HepG2 (cell line): ENCODE measurements around the gene SLC25A25. TPM values are rescaled to one million over a fixed set of nuclear protein-coding genes. Genes with fewer than 3 reads are reported as not detected.

Experiments
- ATF6 ChIP-seq: sonication (generic); formaldehyde crosslinking; conservative IDR thresholded peaks from 2 replicates; pipeline ENCODE4 v1.4.0; 2020; ENCODE audit warnings: missing genetic modification reagents
- CBX1 ChIP-seq: IDR thresholded peaks from one replicate; pipeline ENCODE4 v1.6.1; 2016; ENCODE audit warnings: antibody characterized with exemption, low read depth
- EED ChIP-seq: sonication (generic); formaldehyde crosslinking; IDR thresholded peaks from 2 replicates; pipeline ENCODE4 v1.5.0; 2020; ENCODE audit warnings: mild to moderate bottlenecking, missing genetic modification reagents
- FOXJ3 ChIP-seq: sonication (generic); formaldehyde crosslinking; IDR thresholded peaks from 2 replicates; pipeline ENCODE4 v1.4.0; 2020; ENCODE audit warnings: missing genetic modification reagents, mild to moderate bottlenecking, borderline replicate concordance
- GMEB1 ChIP-seq: sonication (generic); formaldehyde crosslinking; IDR thresholded peaks from 2 replicates; pipeline ENCODE4 v1.5.1; 2020; ENCODE audit warnings: missing genetic modification reagents, mild to moderate bottlenecking, borderline replicate concordance
- KDM4B ChIP-seq: sonication (generic); formaldehyde crosslinking; IDR thresholded peaks from 2 replicates; pipeline ENCODE4 v1.4.0; 2020; ENCODE audit warnings: missing genetic modification reagents
- KLF15 ChIP-seq: sonication (generic); formaldehyde crosslinking; IDR thresholded peaks from 2 replicates; pipeline ENCODE4 v1.8.1; 2023; ENCODE audit warnings: borderline replicate concordance, mild to moderate bottlenecking, inconsistent platforms, missing genetic modification reagents, mixed read lengths
- MNT ChIP-seq: fragments of 450-650 bp; IDR thresholded peaks from 2 replicates; pipeline ENCODE4 v1.6.1; 2016
- NR2F2 ChIP-seq: IDR thresholded peaks from 2 replicates; pipeline ENCODE4 v1.6.1; 2012; ENCODE audit warnings: low read depth, inconsistent platforms, borderline replicate concordance
- SIN3B ChIP-seq: fragments of 150-350 bp; IDR thresholded peaks from 2 replicates; pipeline ENCODE4 v1.6.1; 2014; ENCODE audit warnings: low read length
- TEAD3 ChIP-seq: optimal IDR thresholded peaks from 2 replicates; pipeline ENCODE3; 2016; ENCODE audit warnings: borderline replicate concordance
- ZFP91 ChIP-seq: sonication (generic); formaldehyde crosslinking; IDR thresholded peaks from 2 replicates; pipeline ENCODE4 v1.9.0; 2022; ENCODE audit warnings: missing genetic modification reagents, mild to moderate bottlenecking, borderline replicate concordance
- ZMAT3 ChIP-seq: sonication (generic); formaldehyde crosslinking; conservative IDR thresholded peaks from 2 replicates; pipeline ENCODE4 v1.7.0; 2021; ENCODE audit warnings: missing genetic modification reagents
- ZNF33A ChIP-seq: sonication (generic); formaldehyde crosslinking; IDR thresholded peaks from 2 replicates; pipeline ENCODE4 v1.5.1; 2020; ENCODE audit warnings: missing genetic modification reagents, mild to moderate bottlenecking, moderate library complexity, borderline replicate concordance
- ZNF691 ChIP-seq: sonication (generic); formaldehyde crosslinking; IDR thresholded peaks from 2 replicates; pipeline ENCODE4 v1.4.0; 2020; ENCODE audit warnings: missing genetic modification reagents, low read depth, mild to moderate bottlenecking, borderline replicate concordance
- ZNF790 ChIP-seq: sonication (generic); formaldehyde crosslinking; IDR thresholded peaks from 2 replicates; pipeline ENCODE4 v1.8.0; 2022; ENCODE audit warnings: missing genetic modification reagents, mild to moderate bottlenecking, borderline replicate concordance
- ZNF800 ChIP-seq: sonication (generic); formaldehyde crosslinking; IDR thresholded peaks from 2 replicates; pipeline ENCODE4 v1.4.0; 2020; ENCODE audit warnings: missing genetic modification reagents
- polyA plus RNA-seq, 8 experiments: library from polyadenylated mRNA; depleted of rRNA in 3 of 8; stranded (reverse) in 7 of 8; unstranded in 1 of 8; fragments of >200 nt; fragmentation: Illumina TruSeq in 4 of 8; extraction: Trizol in 4 of 8; gene quantifications; 2 replicates each; pipeline versions ENCODE4 v1.2.1 to v1.2.3, GENCODE V29; 2011 to 2016; ENCODE audit warnings: low read depth in 4 of 8, missing spikeins in 1 of 8, mixed read lengths in 1 of 8; ENCODE audit not compliant: insufficient read depth in 1 of 8
- total RNA-seq, 5 experiments: library from RNA; depleted of rRNA; stranded (reverse); fragments of >200 nt; fragmentation: Illumina TruSeq; extraction: Trizol; gene quantifications; 2 replicates each; pipeline ENCODE4 v1.2.3, GENCODE V29; 2016; ENCODE audit warnings: low read depth in 1 of 5

The SLC25A25 gene
- total and polyA plus RNA-seq, 2 of the 13 experiments (the other 11 are each of a cell fraction or from before 2014, with no cell fraction given), result 10.5 to 24.8 TPM

- TF ChIP-seq SIN3B (peak; percentile 11; the same call in 1 of the 2 replicates), CBX1 (no peak), ZNF800 (CRISPR knock-in tag) (no peak), ZNF691 (no peak), ATF6 (CRISPR knock-in tag) (no peak), GMEB1 (peak; percentile 8; the same call in 1 of the 2 replicates), ZNF790 (no peak), NR2F2 (no peak), MNT (peak; percentile 82), FOXJ3 (CRISPR knock-in tag) (no peak), ZNF33A (no peak), KDM4B (CRISPR knock-in tag) (no peak), KLF15 (CRISPR knock-in tag) (no peak), TEAD3 (CRISPR knock-in tag) (peak; percentile 66), ZMAT3 (no peak), ZFP91 (peak; percentile 57), EED (CRISPR knock-in tag) (peak; percentile 72; the same call in 1 of the 2 replicates)
These were observed 30.5 kb downstream of the SLC25A25 start (continued) for GRCh38 chr9:128098297-128099230.
